Iris pigment epithelial cell (primary cell): Measurements from ENCODE around the gene BMP7.

Experiments used
- DNase-seq: peaks from one replicate; pipeline ENCODE4 v3.0.0-alpha.2; 2011; ENCODE audit warnings: low read depth

Gene BMP7

GRCh38 chr20:57190536-57191264, 75.7 kb downstream of the BMP7 start:
- no peak for DNase-seq

- no peak for DNase-seq
Measured at GRCh38 chr20:57189713-57190112, 76.7 kb downstream of the BMP7 start.

- DNase-seq: no peak
Measured at GRCh38 chr20:57188576-57189079, 77.8 kb downstream of the BMP7 start.

GRCh38 chr20:57188056-57188455, 78.4 kb downstream of the BMP7 start:
- DNase-seq: no peak

- DNase-seq: no peak
Measured at GRCh38 chr20:57187068-57187634, 79.3 kb downstream of the BMP7 start.

GRCh38 chr20:57186192-57186591, 80.2 kb downstream of the BMP7 start:
- no peak for DNase-seq

GRCh38 chr20:57185188-57185743, 81.2 kb downstream of the BMP7 start:
- DNase-seq: no peak

- no peak for DNase-seq
Measured at GRCh38 chr20:57183457-57184009, 82.9 kb downstream of the BMP7 start.

GRCh38 chr20:57181639-57182038, 84.8 kb downstream of the BMP7 start:
- no peak for DNase-seq

GRCh38 chr20:57180954-57181353, 85.5 kb downstream of the BMP7 start:
- no peak for DNase-seq

GRCh38 chr20:57180387-57180786, 86.1 kb downstream of the BMP7 start:
- DNase-seq: no peak

- no peak for DNase-seq
Measured at GRCh38 chr20:57179265-57179664, 87.2 kb downstream of the BMP7 start.

GRCh38 chr20:57178582-57179111, 87.8 kb downstream of the BMP7 start:
- no peak for DNase-seq

GRCh38 chr20:57177636-57178280, 88.7 kb downstream of the BMP7 start:
- no peak for DNase-seq

GRCh38 chr20:57176842-57177241, 89.6 kb downstream of the BMP7 start:
- no peak for DNase-seq

- no peak for DNase-seq
Measured at GRCh38 chr20:57175397-57176010, 90.9 kb downstream of the BMP7 start.

- no peak for DNase-seq
Measured at GRCh38 chr20:57174737-57175136, 91.7 kb downstream of the BMP7 start.

GRCh38 chr20:57173986-57174385, 92.5 kb downstream of the BMP7 start:
- no peak for DNase-seq

GRCh38 chr20:57173041-57173440, 93.4 kb downstream of the BMP7 start:
- no peak for DNase-seq

GRCh38 chr20:57170343-57170742, 96.1 kb downstream of the BMP7 start:
- no peak for DNase-seq

GRCh38 chr20:57169162-57169561, 97.3 kb downstream of the BMP7 start:
- DNase-seq: no peak
